Measurements from ENCODE around the gene NOTCH1.

Gene NOTCH1

DNA sequence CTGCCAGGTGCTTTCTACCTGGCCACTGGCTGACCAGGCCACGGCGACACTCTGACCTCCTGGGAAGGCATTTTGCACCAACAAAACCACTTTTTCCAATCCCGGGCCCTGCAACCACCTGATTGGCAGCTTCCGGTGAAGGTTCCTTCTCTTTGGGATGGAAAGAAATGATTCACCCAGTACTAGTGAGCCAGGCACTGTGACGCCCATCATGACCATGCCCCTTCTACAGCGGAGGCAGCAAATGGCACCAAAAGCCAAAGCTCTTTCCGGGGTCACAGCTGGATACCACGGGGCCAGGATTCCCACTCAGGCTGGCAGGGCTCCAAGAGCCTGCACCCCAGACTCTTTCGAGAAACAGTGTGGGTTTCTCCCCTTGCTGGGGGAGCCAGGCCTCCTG lies 4.7 kb downstream of the NOTCH1 start:
- POLR2A ChIA-PET: interaction anchor here (1.0 to 5.2 kb wide), 3 partner anchors 8 to 22 kb away, joined by 5 to 58 read pairs (median 6); no protein-coding TSS in a partner anchor
- Histone ChIP-seq H3K4me3 (ENCODE audit: control insufficient read depth in 1 of 7, extremely low read depth in 1 of 7, insufficient read depth in 4 of 7, low read depth in 2 of 7, low read length in 6 of 7) (peak overlapping the region in 2 of 7 experiments; percentile 28 to 46), H3K4me1 (ENCODE audit: control extremely low read depth in 1 of 4, control insufficient read depth in 4 of 4, insufficient read depth in 4 of 4, low read length in 3 of 4) (peaks cover 0 to 83% (median 80%) of the 10 kb centered on the region in 4 experiments), H3K9me3 (ENCODE audit: control extremely low read depth in 1 of 5, control insufficient read depth in 4 of 5, insufficient read depth in 2 of 5, low read depth in 1 of 5, low read length in 4 of 5) (no peaks in the 10 kb centered on the region), H3K27ac (ENCODE audit: insufficient read depth in 1 of 2, low read depth in 1 of 2, low read length in 2 of 2, poor library complexity in 1 of 2, severe bottlenecking in 2 of 2) (peak overlapping the region in 1 of 2 experiments; percentile 84), H3K27me3 (replicated peaks in 2 of 5; ENCODE audit: control insufficient read depth in 4 of 5, insufficient read depth in 5 of 5, low read length in 4 of 5) (no peaks in the 10 kb centered on the region), H3K36me3 (ENCODE audit: control insufficient read depth in 4 of 4, insufficient read depth in 4 of 4, low read length in 3 of 4) (peaks cover 2 to 69% (median 32%) of the 10 kb centered on the region in 4 experiments)
- CTCF ChIA-PET: interaction anchor here (1.1 to 7.0 kb wide), 10 partner anchors 8 to 174 kb away, joined by 3 to 90 read pairs (median 12); no protein-coding TSS in a partner anchor
- no peak for DNase-seq
- 76% methylated on average over 9 of the region's 9 CpGs for WGBS (ENCODE audit: insufficient coverage)

DNA sequence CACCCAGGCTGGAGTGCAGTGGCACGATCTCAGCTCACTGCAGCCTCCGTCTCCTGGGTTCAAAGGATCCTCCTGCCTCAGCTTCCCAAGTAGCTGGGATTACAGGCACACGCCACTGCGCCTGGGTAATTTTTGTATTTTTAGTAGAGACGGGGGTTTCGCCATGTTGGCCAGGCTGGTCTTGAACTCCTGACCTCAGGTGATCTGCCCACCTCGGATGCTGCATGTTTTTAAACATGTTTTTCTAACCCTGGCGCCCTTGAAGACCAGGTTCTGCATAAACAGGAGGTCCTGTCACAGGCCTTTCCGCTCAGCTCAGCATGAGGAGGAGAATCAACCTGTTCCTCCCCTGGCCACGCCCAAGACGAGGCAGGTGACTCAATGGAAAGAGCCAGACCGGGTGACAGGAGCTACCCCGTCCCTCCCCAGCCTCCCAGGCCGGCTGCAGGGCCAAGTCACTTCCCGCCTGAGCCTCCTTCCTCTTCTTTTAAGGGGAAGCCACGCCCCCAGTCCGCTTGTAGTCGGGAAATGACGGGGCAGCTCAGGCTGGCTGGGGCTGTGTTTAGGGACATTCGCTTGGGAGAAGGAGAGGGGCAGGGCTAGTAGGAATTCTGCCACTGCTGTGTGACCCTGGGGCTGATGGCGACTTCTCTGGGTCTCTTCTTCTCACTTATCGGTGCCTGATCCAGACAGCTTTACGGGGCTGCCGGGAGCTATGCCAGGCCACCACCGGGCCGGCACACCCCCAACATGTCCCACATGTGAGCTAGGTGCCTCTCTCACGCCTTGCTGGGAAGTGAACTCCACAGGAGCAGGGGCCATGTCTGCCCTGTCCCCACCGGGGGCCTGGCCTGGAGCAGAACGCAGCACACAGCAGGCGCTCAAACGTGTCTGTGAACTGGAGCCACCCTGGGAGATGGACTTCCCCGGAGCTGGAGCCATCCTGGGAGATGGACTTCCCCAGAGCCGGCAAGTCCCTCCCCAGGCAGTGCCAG lies 6.1 kb downstream of the NOTCH1 start:
- CTCF ChIA-PET: interaction anchor here (0.6 to 7.0 kb wide), 19 partner anchors 8 to 175 kb away, joined by 3 to 90 read pairs (median 4); no protein-coding TSS in a partner anchor
- DNase-seq: peak; percentile 91 to 96 (median 95)

DNA sequence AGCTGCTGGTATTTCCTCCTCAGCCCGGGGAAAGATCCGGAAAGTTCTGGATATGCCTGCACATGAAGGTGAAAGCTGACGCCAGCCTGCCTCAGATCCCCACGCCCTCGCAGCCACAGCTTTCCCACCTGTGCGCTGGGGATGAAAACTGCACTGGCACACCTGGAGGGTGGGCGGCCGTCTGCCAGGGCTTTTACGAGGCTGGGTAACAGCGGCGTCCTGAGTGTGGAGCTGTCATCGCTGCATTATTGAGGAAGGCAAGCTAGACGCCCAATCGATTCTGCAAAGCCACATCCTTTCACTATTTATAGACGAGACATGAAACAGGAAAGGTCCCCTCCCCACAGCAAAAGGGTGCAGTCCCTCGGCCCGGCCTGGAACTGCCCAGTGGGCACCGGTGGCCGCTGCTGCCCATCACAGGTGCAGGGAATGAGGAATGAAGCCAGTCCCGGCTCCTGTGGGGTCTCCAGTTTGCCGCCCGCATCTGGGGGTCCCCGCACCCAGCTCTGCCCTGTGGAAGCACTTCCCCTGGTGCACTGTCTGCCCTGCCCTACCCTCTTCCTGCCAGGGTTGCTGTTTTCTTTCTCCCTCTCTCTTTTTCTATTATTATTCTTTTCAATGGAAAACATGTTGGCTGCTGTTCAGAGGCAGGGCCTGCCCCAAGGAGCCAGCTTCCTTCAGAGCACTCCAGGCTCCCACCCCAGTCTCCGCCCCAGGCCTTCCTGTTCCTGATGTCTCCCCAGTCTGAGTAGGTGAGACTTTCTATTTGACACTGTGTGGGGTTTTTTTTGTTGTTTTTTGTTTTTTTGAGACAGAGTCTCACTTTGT lies 7.0 kb downstream of the NOTCH1 start:
- peaks cover 2 to 73% (median 30%) of the 10 kb centered on the region in 4 experiments for H3K36me3 ChIP-seq (ENCODE audit: control insufficient read depth in 4 of 4, insufficient read depth in 4 of 4, low read length in 3 of 4)
- DNase-seq: peak in 1 of 3 donors; percentile 41
- POLR2A ChIA-PET: interaction anchor here (0.6 to 5.2 kb wide), 9 partner anchors 10 to 118 kb away, joined by 3 to 58 read pairs (median 5); no protein-coding TSS in a partner anchor
- 16% methylated on average over 23 of the region's 24 CpGs for WGBS (ENCODE audit: insufficient coverage)
- peaks cover 0 to 97% (median 92%) of the 10 kb centered on the region in 4 experiments for H3K4me1 ChIP-seq (ENCODE audit: control extremely low read depth in 1 of 4, control insufficient read depth in 4 of 4, insufficient read depth in 4 of 4, low read length in 3 of 4)
- CTCF ChIA-PET: interaction anchor here (1.0 to 7.0 kb wide), 16 partner anchors 9 to 126 kb away, joined by 3 to 90 read pairs (median 6); no protein-coding TSS in a partner anchor
- no peaks in the 10 kb centered on the region for H3K27me3 ChIP-seq (replicated peaks in 2 of 5; ENCODE audit: control insufficient read depth in 4 of 5, insufficient read depth in 5 of 5, low read length in 4 of 5)
- H3K9me3 ChIP-seq (ENCODE audit: control extremely low read depth in 1 of 5, control insufficient read depth in 4 of 5, insufficient read depth in 2 of 5, low read depth in 1 of 5, low read length in 4 of 5): no peaks in the 10 kb centered on the region
- H3K27ac ChIP-seq (ENCODE audit: insufficient read depth in 1 of 2, low read depth in 1 of 2, low read length in 2 of 2, poor library complexity in 1 of 2, severe bottlenecking in 2 of 2): peak overlapping the region in 1 of 2 experiments; percentile 34
- H3K4me3 ChIP-seq (ENCODE audit: control insufficient read depth in 1 of 7, extremely low read depth in 1 of 7, insufficient read depth in 4 of 7, low read depth in 2 of 7, low read length in 6 of 7): peak overlapping the region in 6 of 7 experiments; percentile 19 to 60 (median 37)

More for the DNA sequence above, 6.1 kb downstream of the NOTCH1 start:
- H3K9me3 ChIP-seq (ENCODE audit: control extremely low read depth in 1 of 5, control insufficient read depth in 4 of 5, insufficient read depth in 2 of 5, low read depth in 1 of 5, low read length in 4 of 5): no peaks in the 10 kb centered on the region
- peaks cover 2 to 71% (median 32%) of the 10 kb centered on the region in 4 experiments for H3K36me3 ChIP-seq (ENCODE audit: control insufficient read depth in 4 of 4, insufficient read depth in 4 of 4, low read length in 3 of 4)
- WGBS (ENCODE audit: insufficient coverage): 27% methylated on average over 33 of the region's 33 CpGs
- peak overlapping the region in 5 of 7 experiments; percentile 40 to 70 (median 52) for H3K4me3 ChIP-seq (ENCODE audit: control insufficient read depth in 1 of 7, extremely low read depth in 1 of 7, insufficient read depth in 4 of 7, low read depth in 2 of 7, low read length in 6 of 7)
- H3K27me3 ChIP-seq (replicated peaks in 2 of 5; ENCODE audit: control insufficient read depth in 4 of 5, insufficient read depth in 5 of 5, low read length in 4 of 5): no peaks in the 10 kb centered on the region
- POLR2A ChIA-PET: interaction anchor here (0.6 to 5.2 kb wide), 11 partner anchors 11 to 184 kb away, joined by 3 to 58 read pairs (median 4); no protein-coding TSS in a partner anchor
- H3K4me1 ChIP-seq (ENCODE audit: control extremely low read depth in 1 of 4, control insufficient read depth in 4 of 4, insufficient read depth in 4 of 4, low read length in 3 of 4): peaks cover 0 to 95% (median 92%) of the 10 kb centered on the region in 4 experiments
- H3K27ac ChIP-seq (ENCODE audit: insufficient read depth in 1 of 2, low read depth in 1 of 2, low read length in 2 of 2, poor library complexity in 1 of 2, severe bottlenecking in 2 of 2): peak overlapping the region; percentile 46 to 84

DNA sequence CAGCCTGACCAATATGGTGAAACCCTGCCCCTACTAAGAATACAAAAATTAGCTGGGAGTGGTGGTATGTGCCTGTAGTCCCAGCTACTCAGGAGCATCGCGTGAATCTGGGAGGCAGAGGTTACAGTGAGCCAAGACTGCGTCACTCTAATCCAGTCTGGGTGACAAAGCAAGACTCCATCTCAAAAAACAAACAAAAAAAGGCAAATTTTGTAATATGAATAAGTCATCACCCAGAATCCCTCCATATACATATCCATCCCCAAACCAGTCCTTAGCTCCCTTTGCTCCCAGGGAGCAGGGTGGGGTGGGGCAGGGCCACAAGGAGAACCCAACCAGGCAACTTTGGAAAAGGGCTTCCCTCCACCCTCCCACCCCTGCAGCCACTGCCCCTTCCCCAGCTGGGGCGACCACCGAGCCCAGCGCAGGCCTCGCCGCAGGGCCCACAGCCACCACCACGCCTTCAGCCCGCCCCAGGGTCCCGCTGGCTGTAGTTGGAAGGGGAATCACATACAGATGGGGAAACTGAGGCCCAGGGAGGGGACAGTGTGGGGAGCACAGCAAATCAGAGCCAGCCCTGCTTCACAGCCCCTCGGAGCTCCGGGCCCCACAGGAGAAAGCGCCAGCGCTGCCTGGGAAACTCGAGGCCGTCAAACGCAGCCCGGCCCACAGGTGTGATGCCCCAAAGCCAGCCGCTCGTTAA lies 7.8 kb downstream of the NOTCH1 start:
- peaks cover 0 to 97% (median 92%) of the 10 kb centered on the region in 4 experiments for H3K4me1 ChIP-seq (ENCODE audit: control extremely low read depth in 1 of 4, control insufficient read depth in 4 of 4, insufficient read depth in 4 of 4, low read length in 3 of 4)
- H3K9me3 ChIP-seq (ENCODE audit: control extremely low read depth in 1 of 5, control insufficient read depth in 4 of 5, insufficient read depth in 2 of 5, low read depth in 1 of 5, low read length in 4 of 5): no peaks in the 10 kb centered on the region
- H3K27ac ChIP-seq (ENCODE audit: insufficient read depth in 1 of 2, low read depth in 1 of 2, low read length in 2 of 2, poor library complexity in 1 of 2, severe bottlenecking in 2 of 2): peak overlapping the region in 1 of 2 experiments; percentile 34
- POLR2A ChIA-PET: interaction anchor here (0.8 to 5.2 kb wide), 5 partner anchors 9 to 118 kb away, joined by 3 to 58 read pairs (median 6); no protein-coding TSS in a partner anchor
- H3K36me3 ChIP-seq (ENCODE audit: control insufficient read depth in 4 of 4, insufficient read depth in 4 of 4, low read length in 3 of 4): peaks cover 0 to 66% (median 23%) of the 10 kb centered on the region in 4 experiments
- 70% methylated on average over 13 of the region's 21 CpGs for WGBS (ENCODE audit: insufficient coverage)
- no peak for DNase-seq
- CTCF ChIA-PET: interaction anchor here (1.2 to 7.0 kb wide), 9 partner anchors 8 to 94 kb away, joined by 3 to 90 read pairs (median 6); no protein-coding TSS in a partner anchor
- peak overlapping the region in 2 of 7 experiments; percentile 36 to 52 for H3K4me3 ChIP-seq (ENCODE audit: control insufficient read depth in 1 of 7, extremely low read depth in 1 of 7, insufficient read depth in 4 of 7, low read depth in 2 of 7, low read length in 6 of 7)
- no peaks in the 10 kb centered on the region for H3K27me3 ChIP-seq (replicated peaks in 2 of 5; ENCODE audit: control insufficient read depth in 4 of 5, insufficient read depth in 5 of 5, low read length in 4 of 5)

DNA sequence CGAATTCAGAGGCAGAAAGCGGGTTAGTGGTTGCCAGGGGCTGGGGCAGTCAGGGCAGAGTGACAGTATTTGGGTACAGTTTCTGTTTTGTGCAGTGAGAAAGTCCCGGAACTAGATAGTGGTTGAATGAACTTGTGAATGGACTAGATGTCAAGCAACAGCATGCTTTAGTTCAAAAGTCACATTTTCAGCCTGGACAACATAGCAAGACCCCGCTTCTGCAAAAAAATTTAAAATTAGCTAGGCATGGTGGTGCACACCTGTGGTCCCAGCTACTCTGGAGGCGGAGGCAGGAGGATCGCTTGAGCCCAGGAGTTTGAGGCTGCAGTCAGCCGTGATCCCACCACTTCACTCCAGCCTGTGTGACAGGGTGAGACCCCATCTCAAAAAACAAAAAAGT lies 8.4 kb downstream of the NOTCH1 start:
- DNase-seq: no peak
- Histone ChIP-seq H3K4me1 (ENCODE audit: control extremely low read depth in 1 of 4, control insufficient read depth in 4 of 4, insufficient read depth in 4 of 4, low read length in 3 of 4) (peaks cover 0 to 99% (median 93%) of the 10 kb centered on the region in 4 experiments), H3K27ac (ENCODE audit: insufficient read depth in 1 of 2, low read depth in 1 of 2, low read length in 2 of 2, poor library complexity in 1 of 2, severe bottlenecking in 2 of 2) (no peak overlapping the region), H3K36me3 (ENCODE audit: control insufficient read depth in 4 of 4, insufficient read depth in 4 of 4, low read length in 3 of 4) (peaks cover 0 to 60% (median 17%) of the 10 kb centered on the region in 4 experiments), H3K4me3 (ENCODE audit: control insufficient read depth in 1 of 7, extremely low read depth in 1 of 7, insufficient read depth in 4 of 7, low read depth in 2 of 7, low read length in 6 of 7) (no peak overlapping the region), H3K27me3 (replicated peaks in 2 of 5; ENCODE audit: control insufficient read depth in 4 of 5, insufficient read depth in 5 of 5, low read length in 4 of 5) (no peaks in the 10 kb centered on the region), H3K9me3 (ENCODE audit: control extremely low read depth in 1 of 5, control insufficient read depth in 4 of 5, insufficient read depth in 2 of 5, low read depth in 1 of 5, low read length in 4 of 5) (no peaks in the 10 kb centered on the region)
- CTCF ChIA-PET: interaction anchor here (1.2 to 7.0 kb wide), 4 partner anchors 19 to 89 kb away, joined by 3 to 90 read pairs (median 5); no protein-coding TSS in a partner anchor
- POLR2A ChIA-PET: interaction anchor here (1.2 to 5.2 kb wide), 2 partner anchors 8 to 86 kb away, joined by 7 to 58 read pairs; no protein-coding TSS in a partner anchor
- 96% methylated on average over 6 of the region's 7 CpGs for WGBS (ENCODE audit: insufficient coverage)

Measured in common myeloid progenitor, CD34-positive (primary cell).